HepG2 (cell line): ENCODE results near the gene IRX5. TPM values are rescaled to one million over a fixed set of nuclear protein-coding genes. Genes with fewer than 3 reads are reported as not detected.

Experiments
- ATAC-seq: fragments of 200-7000 bp; cut with Tn5 transposase; 3 replicates; pipeline ENCODE4 v1.9.1; 2020; ENCODE audit warnings: mild to moderate bottlenecking, moderate library complexity
- BruUV-seq: library from RNA; stranded (reverse); fragments of 400-500 nt; replicated peaks from 2 replicates; lab custom pipeline; 2021; lab: Mats Ljungman, UMichigan
- CTCF ChIA-PET: fragments of 300-600 bp; formaldehyde crosslinking; extraction: SDS; loops from one replicate; lab custom pipeline; 2021; ENCODE audit warnings: low total read pairs, inconsistent platforms, low intra/inter-chr PET ratio; lab: Yijun Ruan, JAX
- POLR2A ChIA-PET: fragments of 350-600 bp; sonication (Branson Sonifier 250); formaldehyde crosslinking; loops from one replicate; lab custom pipeline; 2020; ENCODE audit warnings: antibody characterized with exemption, inconsistent platforms; lab: Yijun Ruan, JAX
- DNase-seq: peaks from one replicate; pipeline ENCODE4 v3.0.0-alpha.2; 2015; ENCODE audit warnings: low spot score
- FAIRE-seq: peaks from 3 replicates; lab custom pipeline; 2011; peaks lifted over from hg19 to GRCh38; lab: Jason Lieb, UNC
- H2AFZ ChIP-seq: one replicate; pipeline ENCODE4 v1.6.1; 2011; ENCODE audit warnings: low read length, inconsistent platforms
- H3K27ac ChIP-seq: fragments of 300-600 bp; 3 replicates; pipeline ENCODE4 v1.8.0; 2011; ENCODE audit warnings: mixed run types, mild to moderate bottlenecking, mixed read lengths, low read length, inconsistent platforms; ENCODE audit not compliant: insufficient read depth; ENCODE audit errors: extremely low read length
- H3K27me3 ChIP-seq, 2 experiments: fragments of 200-600 bp in 1 of 2; 2 replicates in 1 of 2; 3 replicates in 1 of 2; pipeline versions ENCODE4 v1.6.0 to v1.8.0; 2011; ENCODE audit warnings: low read length in 2 of 2, mild to moderate bottlenecking in 2 of 2, moderate library complexity in 2 of 2, inconsistent platforms in 1 of 2; ENCODE audit not compliant: insufficient read depth in 2 of 2, control insufficient read depth in 1 of 2
- H3K36me3 ChIP-seq, 2 experiments: fragments of 200-600 bp in 1 of 2; replicated peaks in 1 of 2; 2 replicates in 1 of 2; 3 replicates in 1 of 2; pipeline versions ENCODE4 v1.5.1 to v1.8.0; 2011; ENCODE audit warnings: low read length in 2 of 2, inconsistent platforms in 1 of 2; ENCODE audit not compliant: insufficient read depth in 2 of 2, control insufficient read depth in 1 of 2
- H3K4me1 ChIP-seq: 2 replicates; pipeline ENCODE4 v1.5.1; 2012; ENCODE audit warnings: low read length, inconsistent platforms; ENCODE audit not compliant: insufficient read depth
- H3K4me2 ChIP-seq: 2 replicates; pipeline ENCODE4 v1.6.0; 2011; ENCODE audit warnings: low read depth, low read length, inconsistent platforms
- H3K4me3 ChIP-seq, 3 experiments: fragments of 200-600 bp in 1 of 3; sonication (generic), shearing (Covaris generic) in 1 of 3; replicated peaks in 1 of 3; 2 replicates each; pipeline ENCODE4 v1.5.1; 2011 to 2016; ENCODE audit warnings: low read length in 3 of 3, inconsistent platforms in 2 of 3, low read depth in 2 of 3, mild to moderate bottlenecking in 2 of 3, control low read depth in 1 of 3, mixed read lengths in 1 of 3; ENCODE audit not compliant: insufficient read depth in 1 of 3
- H3K79me2 ChIP-seq: one replicate; pipeline ENCODE4 v1.6.1; 2011; ENCODE audit warnings: low read length, inconsistent platforms; ENCODE audit not compliant: insufficient read depth
- H3K9ac ChIP-seq: 2 replicates; pipeline ENCODE4 v1.6.0; 2011; ENCODE audit warnings: mild to moderate bottlenecking, low read depth, low read length, inconsistent platforms; ENCODE audit not compliant: insufficient read depth
- H3K9me3 ChIP-seq: 2 replicates; pipeline ENCODE4 v1.5.1; 2012; ENCODE audit warnings: mild to moderate bottlenecking, low read length
- H4K20me1 ChIP-seq: 2 replicates; pipeline ENCODE4 v1.6.0; 2011; ENCODE audit warnings: inconsistent platforms, mild to moderate bottlenecking, low read length, moderate library complexity; ENCODE audit not compliant: insufficient read depth
- ARID2 ChIP-seq: sonication (generic); formaldehyde crosslinking; IDR thresholded peaks from 2 replicates; pipeline ENCODE4 v1.8.1; 2022; ENCODE audit warnings: mild to moderate bottlenecking, missing genetic modification reagents, borderline replicate concordance
- IKZF4 ChIP-seq: sonication (generic); formaldehyde crosslinking; IDR thresholded peaks from 2 replicates; pipeline ENCODE4 v1.5.1; 2020; ENCODE audit warnings: borderline replicate concordance, mild to moderate bottlenecking, low read depth, missing genetic modification reagents; ENCODE audit errors: not compliant biosample characterization
- JUND ChIP-seq: sonication (generic); formaldehyde crosslinking; IDR thresholded peaks from 2 replicates; pipeline ENCODE4 v1.8.0; 2022; ENCODE audit warnings: mild to moderate bottlenecking, missing genetic modification reagents
- ZNF138 ChIP-seq: sonication (generic); formaldehyde crosslinking; IDR thresholded peaks from 2 replicates; pipeline ENCODE4 v1.5.0; 2020; ENCODE audit warnings: mild to moderate bottlenecking, low read depth, missing genetic modification reagents
- WGBS: methylation state at CpG from one replicate; pipeline ENCODE4 v1.1.6; 2017; ENCODE audit warnings: low lambda C conversion rate; 5-methylcytosine and 5-hydroxymethylcytosine counted together
- in situ Hi-C: cut with HindIII; loops from 2 replicates; pipeline ENCODE4 v1.10.0; 2017; ENCODE audit warnings: low pct_unique_long_range_greater_than_20kb; ENCODE audit not compliant: extremely low pct_ligation_motif_present
- intact Hi-C: fragments of 100-400 bp; cut with micrococcal nuclease; formaldehyde crosslinking; loops from one replicate; pipeline ENCODE4 v1.10.0; 2022; ENCODE audit not compliant: unreplicated experiment
- polyA plus RNA-seq, 8 experiments: library from polyadenylated mRNA; depleted of rRNA in 3 of 8; stranded (reverse) in 7 of 8; unstranded in 1 of 8; fragments of >200 nt; fragmentation: Illumina TruSeq in 4 of 8; extraction: Trizol in 4 of 8; gene quantifications; 2 replicates each; pipeline versions ENCODE4 v1.2.1 to v1.2.3, GENCODE V29; 2011 to 2016; ENCODE audit warnings: low read depth in 4 of 8, missing spikeins in 1 of 8, mixed read lengths in 1 of 8; ENCODE audit not compliant: insufficient read depth in 1 of 8
- total RNA-seq, 5 experiments: library from RNA; depleted of rRNA; stranded (reverse); fragments of >200 nt; fragmentation: Illumina TruSeq; extraction: Trizol; gene quantifications; 2 replicates each; pipeline ENCODE4 v1.2.3, GENCODE V29; 2016; ENCODE audit warnings: low read depth in 1 of 5
- TF ChIP-seq, protein P1 (sequence below): IDR thresholded peaks from 2 replicates; pipeline ENCODE4 v1.6.1; 2016; ENCODE audit warnings: missing genetic modification reagents, missing compliant biosample characterization
- TF ChIP-seq, protein P2 (sequence below): sonication (generic); formaldehyde crosslinking; IDR thresholded peaks from 2 replicates; pipeline ENCODE4 v1.5.0; 2020; ENCODE audit warnings: missing genetic modification reagents

The IRX5 gene
- total and polyA plus RNA-seq, 2 of the 13 experiments (the other 11 are each of a cell fraction or from before 2014, with no cell fraction given) = not detected

DNA sequence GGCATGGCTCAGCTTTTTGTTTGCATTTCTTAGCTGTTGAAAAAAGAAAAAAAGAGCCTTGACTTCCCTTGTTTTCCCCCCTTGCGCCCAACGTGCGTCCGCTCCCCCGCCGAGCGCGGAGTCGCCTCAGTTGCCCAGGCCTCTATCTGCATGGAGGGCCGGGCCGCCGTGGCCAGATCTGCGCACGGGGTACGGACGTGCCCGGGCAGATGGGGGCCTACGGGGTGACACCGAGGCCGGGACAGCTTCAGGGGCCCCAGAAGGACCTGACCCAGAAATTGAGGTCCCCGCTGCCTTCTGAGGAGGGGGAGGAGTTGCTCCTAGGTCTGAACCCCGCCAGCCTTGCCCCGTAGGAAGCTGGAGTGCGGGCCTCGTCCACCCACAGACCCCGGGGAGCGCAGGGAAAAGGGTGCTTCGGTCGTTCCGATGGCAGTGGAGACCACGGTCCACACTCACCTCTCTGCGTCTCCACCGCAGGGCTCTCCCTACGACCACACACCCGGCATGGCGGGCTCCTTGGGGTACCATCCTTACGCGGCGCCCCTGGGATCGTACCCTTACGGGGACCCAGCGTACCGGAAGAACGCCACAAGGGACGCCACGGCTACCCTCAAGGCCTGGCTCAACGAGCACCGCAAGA, 1.5 kb downstream of the IRX5 start:
- Histone ChIP-seq H3K9ac (no peak overlapping the region), H3K4me3 (no peak overlapping the region), H3K79me2 (no peaks in the 10 kb centered on the region), H3K9me3 (no peaks in the 10 kb centered on the region), H3K4me1 (no peaks in the 10 kb centered on the region), H3K4me2 (no peak overlapping the region), H3K27me3 (peaks cover 6 to 45% of the 10 kb centered on the region in 2 experiments), H4K20me1 (no peaks in the 10 kb centered on the region)
- DNase-seq (no peak), ATAC-seq (no peak)
- in situ Hi-C loops (no loop called here), intact Hi-C loops (no loop called here)
- CTCF ChIA-PET = no interaction called here
- no TSS peak for BruUV-seq
- WGBS = 79% methylated on average over 46 of the region's 48 CpGs
- no peak for TF ChIP-seq IKZF4 (CRISPR knock-in tag)
- no peak for TF ChIP-seq ARID2 (CRISPR knock-in tag)
- TF ChIP-seq, protein P1, sequence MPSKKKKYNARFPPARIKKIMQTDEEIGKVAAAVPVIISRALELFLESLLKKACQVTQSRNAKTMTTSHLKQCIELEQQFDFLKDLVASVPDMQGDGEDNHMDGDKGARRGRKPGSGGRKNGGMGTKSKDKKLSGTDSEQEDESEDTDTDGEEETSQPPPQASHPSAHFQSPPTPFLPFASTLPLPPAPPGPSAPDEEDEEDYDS (CRISPR knock-in tag) = no peak
- no peak for TF ChIP-seq JUND (CRISPR knock-in tag)
- TF ChIP-seq, protein P2, sequence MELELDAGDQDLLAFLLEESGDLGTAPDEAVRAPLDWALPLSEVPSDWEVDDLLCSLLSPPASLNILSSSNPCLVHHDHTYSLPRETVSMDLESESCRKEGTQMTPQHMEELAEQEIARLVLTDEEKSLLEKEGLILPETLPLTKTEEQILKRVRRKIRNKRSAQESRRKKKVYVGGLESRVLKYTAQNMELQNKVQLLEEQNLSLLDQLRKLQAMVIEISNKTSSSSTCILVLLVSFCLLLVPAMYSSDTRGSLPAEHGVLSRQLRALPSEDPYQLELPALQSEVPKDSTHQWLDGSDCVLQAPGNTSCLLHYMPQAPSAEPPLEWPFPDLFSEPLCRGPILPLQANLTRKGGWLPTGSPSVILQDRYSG (CRISPR knock-in tag) = no peak
- no peak for TF ChIP-seq ZNF138 (CRISPR knock-in tag)
- TF ChIP-seq, all 625 proteins: peak for 0
- H3K36me3 ChIP-seq = no peaks in the 10 kb centered on the region
- POLR2A ChIA-PET = no interaction called here
- no peak for FAIRE-seq
- H3K27ac ChIP-seq = no peak overlapping the region
- H2AFZ ChIP-seq = no peak overlapping the region
